ENCODE measurements around the gene ZNF532. TPM values are rescaled to one million over a fixed set of nuclear protein-coding genes. Genes with fewer than 3 reads are reported as not detected.

ZNF532 gene
- total RNA-seq, 1 experiment from 2014 or later, result 258 TPM

DNA sequence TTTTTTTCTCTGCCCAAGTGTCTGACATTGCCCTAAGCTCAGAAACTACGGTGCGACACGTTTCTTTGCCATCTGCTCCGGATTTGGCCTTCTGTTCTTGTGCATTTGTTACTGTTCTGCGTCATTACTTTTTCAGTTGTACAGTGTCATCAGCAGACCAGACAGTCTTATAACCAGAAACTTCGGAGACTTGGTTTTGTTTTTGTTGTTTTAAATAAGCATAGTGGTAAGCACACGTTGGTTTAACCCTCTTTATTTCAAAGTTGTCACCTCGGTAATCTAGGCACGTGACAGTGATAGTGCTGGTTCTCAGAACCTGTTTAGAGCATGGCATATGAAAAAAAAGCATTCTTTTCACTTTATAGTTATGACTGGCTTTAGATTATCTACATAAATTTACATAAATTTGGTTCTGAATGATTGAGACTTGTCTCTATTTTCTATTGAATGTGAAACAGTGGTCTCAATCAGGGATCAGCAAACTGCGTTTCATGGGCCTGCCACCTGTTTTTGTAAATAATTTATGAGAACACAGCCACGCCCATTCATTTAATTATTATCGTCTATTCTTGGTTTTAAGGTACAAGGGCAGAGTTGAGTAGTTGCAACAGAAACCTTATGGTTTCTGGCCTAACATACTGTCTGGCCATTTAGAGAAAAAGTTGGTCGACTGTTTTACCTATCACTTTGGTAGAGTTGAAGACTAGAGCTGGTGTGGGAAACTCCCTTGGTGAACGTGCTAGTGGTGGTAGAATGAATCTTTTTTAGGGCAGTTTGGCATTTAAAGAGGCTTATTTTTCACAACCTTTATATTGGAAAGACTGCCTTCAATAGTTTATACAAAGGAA lies 106.5 kb downstream of the ZNF532 start:
- no peaks in the 10 kb centered on the region for H3K9me3 ChIP-seq (ENCODE audit: control insufficient read depth, low read depth, low read length)
- DNase-seq, result no peak
- H3K9ac ChIP-seq (ENCODE audit: extremely low read depth, insufficient read length, low read length), result no peak overlapping the region
- no peak overlapping the region for H4K5ac ChIP-seq (ENCODE audit: insufficient read length, low read depth, low read length)
- Mint-ChIP-seq H3K9me3 (no peaks in the 10 kb centered on the region), H3K36me3 (ENCODE audit: insufficient read depth in 1 of 3, low read depth in 3 of 3) (peaks cover 36 to 91% (median 77%) of the 10 kb centered on the region in 3 experiments; a peak in 6 of 7 replicates), H3K4me3 (no peak overlapping the region), H3K27me3 (ENCODE audit: low read depth) (no peaks in the 10 kb centered on the region), H3K27ac (peak overlapping the region in 2 of 3 experiments; percentile 56 to 85; a peak in 4 of 7 replicates), H3K4me1 (peaks cover 38 to 41% of the 10 kb centered on the region in 2 experiments)
- no peak overlapping the region for H3K4me2 ChIP-seq (ENCODE audit: insufficient read depth, insufficient read length, low read length)
- H2BK15ac ChIP-seq (ENCODE audit: low read depth, low read length), result no peak overlapping the region
- H3T11ph ChIP-seq (ENCODE audit: low read length), result no peak overlapping the region
- H3K56ac ChIP-seq (ENCODE audit: insufficient read length, low read depth, low read length), result no peak overlapping the region
- no peak overlapping the region for H2BK20ac ChIP-seq (ENCODE audit: low read depth, low read length, poor library complexity, severe bottlenecking)
- WGBS (ENCODE audit: extremely low coverage, insufficient read length, low lambda C conversion rate), result no CpG with 5 or more reads among the region's 14 CpGs
- no peak overlapping the region for H2BK12ac ChIP-seq (ENCODE audit: insufficient read length, low read depth, low read length)
- H3K27me3 ChIP-seq (ENCODE audit: insufficient read depth, low read length), result no peaks in the 10 kb centered on the region
- peaks cover 2% of the 10 kb centered on the region for H3K79me1 ChIP-seq (ENCODE audit: insufficient read depth, low read depth, low read length, poor library complexity, severe bottlenecking)
- no peak overlapping the region for H3K4ac ChIP-seq (ENCODE audit: low read depth, low read length)
- no peak overlapping the region for H3K23ac ChIP-seq (ENCODE audit: insufficient read length, low read depth, low read length)
- H2AFZ ChIP-seq (ENCODE audit: low read length), result no peak overlapping the region
- H3K4me1 ChIP-seq (ENCODE audit: insufficient read depth, low read length), result peaks cover 6% of the 10 kb centered on the region; the same call in 1 of the 2 replicates
- H2AK5ac ChIP-seq (ENCODE audit: insufficient read length, low read length), result no peak overlapping the region
- H3K14ac ChIP-seq (ENCODE audit: insufficient read depth, low read length), result no peak overlapping the region
- no peak overlapping the region for H2BK120ac ChIP-seq (ENCODE audit: low read depth, low read length, poor library complexity, severe bottlenecking)
- H4K8ac ChIP-seq (replicated peaks; ENCODE audit: insufficient read length, low read depth, low read length), result no peak overlapping the region
- H4K20me1 ChIP-seq (ENCODE audit: control insufficient read depth, insufficient read depth, insufficient read length), result no peaks in the 10 kb centered on the region
- no peaks in the 10 kb centered on the region for H3K23me2 ChIP-seq (ENCODE audit: insufficient read length, low read depth, low read length, poor library complexity, severe bottlenecking)
- no peak overlapping the region for H2BK5ac ChIP-seq (ENCODE audit: insufficient read length, low read length)
- no peak overlapping the region for H3K27ac ChIP-seq (ENCODE audit: insufficient read length, low read depth, low read length)
- no peak overlapping the region for H3K18ac ChIP-seq (ENCODE audit: insufficient read length, low read depth, low read length)
- peaks cover 2% of the 10 kb centered on the region; the same call in 1 of the 2 replicates for H3K79me2 ChIP-seq (ENCODE audit: insufficient read depth, low read length)
- H4K91ac ChIP-seq (ENCODE audit: insufficient read length, low read depth, low read length), result no peak overlapping the region
- TF ChIP-seq, protein P1, sequence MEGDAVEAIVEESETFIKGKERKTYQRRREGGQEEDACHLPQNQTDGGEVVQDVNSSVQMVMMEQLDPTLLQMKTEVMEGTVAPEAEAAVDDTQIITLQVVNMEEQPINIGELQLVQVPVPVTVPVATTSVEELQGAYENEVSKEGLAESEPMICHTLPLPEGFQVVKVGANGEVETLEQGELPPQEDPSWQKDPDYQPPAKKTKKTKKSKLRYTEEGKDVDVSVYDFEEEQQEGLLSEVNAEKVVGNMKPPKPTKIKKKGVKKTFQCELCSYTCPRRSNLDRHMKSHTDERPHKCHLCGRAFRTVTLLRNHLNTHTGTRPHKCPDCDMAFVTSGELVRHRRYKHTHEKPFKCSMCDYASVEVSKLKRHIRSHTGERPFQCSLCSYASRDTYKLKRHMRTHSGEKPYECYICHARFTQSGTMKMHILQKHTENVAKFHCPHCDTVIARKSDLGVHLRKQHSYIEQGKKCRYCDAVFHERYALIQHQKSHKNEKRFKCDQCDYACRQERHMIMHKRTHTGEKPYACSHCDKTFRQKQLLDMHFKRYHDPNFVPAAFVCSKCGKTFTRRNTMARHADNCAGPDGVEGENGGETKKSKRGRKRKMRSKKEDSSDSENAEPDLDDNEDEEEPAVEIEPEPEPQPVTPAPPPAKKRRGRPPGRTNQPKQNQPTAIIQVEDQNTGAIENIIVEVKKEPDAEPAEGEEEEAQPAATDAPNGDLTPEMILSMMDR (conservative IDR thresholded peaks at IDR 0.05), result no peak

Data from H9 (cell line).